Pancreas (tissue), 10 donors: ENCODE results near the gene USP13. TPM values are rescaled to one million over a fixed set of nuclear protein-coding genes. Genes with fewer than 3 reads are reported as not detected.

Experiments used
- ATAC-seq, 4 donors: fragments of 200-7000 bp; cut with Tn5 transposase; one replicate each; pipeline versions ENCODE4 v1.8.0 to v1.9.1; 2020; ENCODE audit warnings: mild to moderate bottlenecking in 4 of 4, moderate library complexity in 4 of 4
- DNase-seq, 6 donors: peaks; one replicate each; pipeline ENCODE4 v3.0.0-alpha.2; 2020
- FAIRE-seq: peaks from 2 replicates; lab custom pipeline; 2012; peaks lifted over from hg19 to GRCh38; lab: Jason Lieb, UNC
- H3K27ac ChIP-seq, 4 donors: fragments of 200-600 bp; sonication (generic); 1 replicate in 3 of 4; 2 replicates in 1 of 4; pipeline versions ENCODE4 v1.5.0 to v1.8.0; 2020
- H3K27me3 ChIP-seq, 4 donors: fragments of 200-600 bp; one replicate each; pipeline ENCODE4 v1.8.0; 2021
- H3K36me3 ChIP-seq, 3 donors: fragments of 200-600 bp; sonication (generic) in 1 of 3; one replicate each; pipeline versions ENCODE4 v1.5.0 to v1.8.0; 2020 to 2021
- H3K4me1 ChIP-seq, 3 donors: fragments of 200-600 bp; one replicate each; pipeline ENCODE4 v1.8.0; 2021
- H3K4me3 ChIP-seq, 4 donors: fragments of 200-600 bp; sonication (generic) in 2 of 4; one replicate each; pipeline versions ENCODE4 v1.5.0 to v1.8.0; 2020 to 2021
- H3K9me3 ChIP-seq, 4 donors: fragments of 200-600 bp; one replicate each; pipeline ENCODE4 v1.8.0; 2021
- WGBS, 2 donors: extraction: QIAGEN DNeasy Blood & Tissue Kit; methylation state at CpG; one replicate each; pipeline ENCODE4 v1.1.7; 2013; 5-methylcytosine and 5-hydroxymethylcytosine counted together
- intact Hi-C, 3 donors: fragments of 100-400 bp; cut with DNase I; formaldehyde crosslinking; loops; one replicate each; pipeline versions ENCODE4 v1.11.1 to v1.14.2; 2022
- polyA plus RNA-seq, 2 donors: library from polyadenylated mRNA; stranded (reverse); fragments of 200-250 nt; gene quantifications; one replicate each; pipeline ENCODE4 v1.2.3, GENCODE V29; 2013
- total RNA-seq, 6 donors: library from RNA; stranded (reverse); fragmentation: NEBNext Ultra II Directional in 4 of 6; extraction: Animal tissue kit (Norgen Biotek cat#: 25700) in 4 of 6; gene quantifications; one replicate each; pipeline versions ENCODE4 v1.2.1 to v1.2.4, GENCODE V29; 2021 to 2023
- TF ChIP-seq, protein P1 (sequence below), 4 donors: fragments of 200-600 bp; sonication (generic) in 3 of 4; IDR thresholded peaks; one replicate each; pipeline versions ENCODE4 v1.5.0 to v1.8.0; 2021; ENCODE audit warnings: antibody characterized with exemption in 4 of 4
- donor health status: healthy with polysubstance abuse.
- donor health status: DM: no; HTN: no; CAD: no; lungs with moderate emphysema.
- donor health status: DM: no; HTN: no; CAD: no.
- donor health status: control.
- donor health status: control.
- donor health status: Bipolar disorder and iron deficiency.
- donor health status: DM: yes; HTN: yes; CAD: no.
- donor health status: DM: no; HTN: no; CAD: no.
- donor health status: DM: no; HTN: no; CAD: no.
- donor health status: DM: yes; HTN: yes; CAD: no.

The USP13 gene
- total and polyA plus RNA-seq, 8 donors: 1.1 to 6.1 (median 4.8) TPM

DNA sequence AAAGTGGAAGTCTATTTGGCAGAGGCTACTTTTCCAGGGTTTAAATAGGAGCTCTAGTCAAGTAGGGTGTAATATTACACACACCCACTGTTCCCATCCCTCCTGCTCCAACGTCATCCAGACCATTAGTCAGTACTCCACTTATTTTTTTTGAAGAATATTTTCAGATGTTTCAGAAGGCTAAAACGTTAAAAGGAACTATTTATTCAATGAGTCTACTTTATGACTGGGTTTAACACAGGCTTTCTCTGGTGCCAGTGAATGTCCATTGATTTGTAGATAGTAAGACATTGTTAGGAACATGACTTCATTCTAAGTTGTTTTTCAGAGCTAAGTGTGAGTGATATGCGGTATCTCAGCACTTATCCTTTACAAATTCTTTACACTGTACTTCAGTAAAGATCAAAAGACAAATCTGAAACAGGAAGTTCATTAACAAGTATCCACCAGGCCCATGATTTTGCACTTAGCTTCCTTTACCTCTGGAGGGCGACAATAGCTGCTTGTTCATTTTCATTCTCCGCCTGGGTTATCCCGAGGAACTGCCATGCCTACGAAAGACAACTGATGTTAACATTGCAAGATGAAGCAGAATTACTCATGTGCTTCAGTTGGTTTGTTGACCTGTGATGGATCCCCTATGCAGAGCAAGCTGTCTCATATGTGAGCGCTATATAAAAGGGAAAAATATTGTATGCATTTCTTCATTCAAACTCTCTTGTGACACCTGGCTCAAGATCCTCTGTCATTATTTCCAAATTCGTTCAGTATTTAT, 158.7 kb downstream of the USP13 start:
- no peak for FAIRE-seq
- H3K9me3 ChIP-seq: no peaks in the 10 kb centered on the region
- H3K36me3 ChIP-seq: no peaks in the 10 kb centered on the region
- H3K27ac ChIP-seq: peak overlapping the region in 1 of 4 donors; percentile 30
- TF ChIP-seq, protein P1, sequence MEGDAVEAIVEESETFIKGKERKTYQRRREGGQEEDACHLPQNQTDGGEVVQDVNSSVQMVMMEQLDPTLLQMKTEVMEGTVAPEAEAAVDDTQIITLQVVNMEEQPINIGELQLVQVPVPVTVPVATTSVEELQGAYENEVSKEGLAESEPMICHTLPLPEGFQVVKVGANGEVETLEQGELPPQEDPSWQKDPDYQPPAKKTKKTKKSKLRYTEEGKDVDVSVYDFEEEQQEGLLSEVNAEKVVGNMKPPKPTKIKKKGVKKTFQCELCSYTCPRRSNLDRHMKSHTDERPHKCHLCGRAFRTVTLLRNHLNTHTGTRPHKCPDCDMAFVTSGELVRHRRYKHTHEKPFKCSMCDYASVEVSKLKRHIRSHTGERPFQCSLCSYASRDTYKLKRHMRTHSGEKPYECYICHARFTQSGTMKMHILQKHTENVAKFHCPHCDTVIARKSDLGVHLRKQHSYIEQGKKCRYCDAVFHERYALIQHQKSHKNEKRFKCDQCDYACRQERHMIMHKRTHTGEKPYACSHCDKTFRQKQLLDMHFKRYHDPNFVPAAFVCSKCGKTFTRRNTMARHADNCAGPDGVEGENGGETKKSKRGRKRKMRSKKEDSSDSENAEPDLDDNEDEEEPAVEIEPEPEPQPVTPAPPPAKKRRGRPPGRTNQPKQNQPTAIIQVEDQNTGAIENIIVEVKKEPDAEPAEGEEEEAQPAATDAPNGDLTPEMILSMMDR (IDR thresholded peaks at IDR 0.05): peak in 3 of 4 donors; percentile 36 to 58 (median 47)
- DNase-seq: peak in 3 of 6 donors; percentile 41 to 65 (median 49)
- WGBS, 2 donors: 19 to 22% methylated on average over 9 of the region's 9 CpGs
- H3K27me3 ChIP-seq: no peaks in the 10 kb centered on the region
- peak; percentile 92 to 99 (median 95) for ATAC-seq
- no peaks in the 10 kb centered on the region for H3K4me1 ChIP-seq
- intact Hi-C loops: no loop called here
- H3K4me3 ChIP-seq: no peak overlapping the region

DNA sequence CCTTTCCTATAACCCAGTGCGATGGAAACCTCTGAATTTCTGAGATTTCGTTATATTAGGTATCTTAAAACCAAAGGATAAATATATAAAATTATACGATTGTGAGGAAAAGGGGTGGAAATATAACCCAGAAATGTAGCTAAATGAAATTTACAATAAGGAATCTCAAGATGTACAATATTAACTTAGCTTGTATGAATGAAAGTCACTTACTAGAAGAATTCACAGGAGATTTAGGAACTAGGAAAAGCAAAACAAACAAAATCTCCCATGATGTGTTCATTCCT, 159.2 kb downstream of the USP13 start:
- Histone ChIP-seq H3K4me3 (no peak overlapping the region), H3K27me3 (no peaks in the 10 kb centered on the region), H3K9me3 (no peaks in the 10 kb centered on the region), H3K27ac (no peak overlapping the region), H3K36me3 (no peaks in the 10 kb centered on the region), H3K4me1 (no peaks in the 10 kb centered on the region)
- FAIRE-seq (no peak), ATAC-seq (no peak), DNase-seq (no peak)
- TF ChIP-seq, protein P1 (IDR thresholded peaks at IDR 0.05): no peak
- intact Hi-C loops: no loop called here
- WGBS, 2 donors: 60 to 66% methylated on average over 3 of the region's 3 CpGs

DNA sequence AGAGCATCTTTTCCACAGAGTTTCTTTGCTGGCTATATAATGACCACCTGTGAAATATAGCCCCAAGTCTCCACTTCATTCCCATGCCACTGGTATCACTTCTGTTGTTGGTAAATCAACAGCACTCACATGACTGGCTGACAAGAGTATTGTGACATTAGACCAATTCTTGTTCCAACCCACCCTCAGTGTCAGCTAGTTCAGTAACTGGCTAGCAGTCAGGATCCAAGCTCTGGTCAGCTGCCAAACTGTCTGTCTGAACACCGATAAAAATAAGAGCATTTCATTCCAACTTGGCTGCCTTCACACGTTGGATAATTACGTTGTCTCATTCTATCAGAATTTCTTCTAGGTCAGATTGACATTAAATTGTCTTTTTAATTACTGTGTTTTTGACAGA, 166.5 kb downstream of the USP13 start:
- ATAC-seq (peak in 1 of 4 donors; percentile 44), DNase-seq (peak in 1 of 6 donors; percentile 23), FAIRE-seq (no peak)
- Histone ChIP-seq H3K36me3 (no peaks in the 10 kb centered on the region), H3K4me3 (no peak overlapping the region), H3K4me1 (no peaks in the 10 kb centered on the region), H3K27ac (no peak overlapping the region), H3K9me3 (no peaks in the 10 kb centered on the region), H3K27me3 (no peaks in the 10 kb centered on the region)
- 12 to 18% methylated on average over 3 of the region's 3 CpGs for WGBS, 2 donors
- TF ChIP-seq, protein P1 (IDR thresholded peaks at IDR 0.05): no peak
- intact Hi-C loops: no loop called here

DNA sequence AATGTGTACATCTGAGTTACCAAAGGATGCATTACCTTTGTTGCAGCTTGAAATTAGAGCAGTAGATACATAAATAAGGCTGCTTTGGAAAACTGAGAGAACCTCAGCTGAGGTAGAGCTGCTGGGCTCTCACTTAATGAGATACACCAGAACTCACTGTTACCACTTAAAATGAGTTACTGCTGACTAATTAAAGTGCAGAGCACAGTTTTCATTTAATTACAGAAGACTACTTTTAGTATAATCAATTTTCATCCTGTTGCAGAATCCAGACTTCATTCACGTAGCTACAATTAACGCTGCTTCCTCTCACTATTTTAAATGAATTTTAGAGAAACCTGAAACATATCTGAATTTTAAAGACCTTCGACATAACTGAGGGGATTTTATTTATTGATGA, 169.5 kb downstream of the USP13 start:
- FAIRE-seq (no peak), DNase-seq (no peak), ATAC-seq (no peak)
- TF ChIP-seq, protein P1 (IDR thresholded peaks at IDR 0.05): no peak
- no peak overlapping the region for H3K4me3 ChIP-seq
- no peaks in the 10 kb centered on the region for H3K9me3 ChIP-seq
- H3K27ac ChIP-seq: no peak overlapping the region
- H3K36me3 ChIP-seq: no peaks in the 10 kb centered on the region
- peaks cover 0 to 3% (median 0%) of the 10 kb centered on the region in 3 donors for H3K4me1 ChIP-seq
- H3K27me3 ChIP-seq: no peaks in the 10 kb centered on the region
- intact Hi-C loops: no loop called here
- 91 to 95% methylated on average over 3 of the region's 3 CpGs for WGBS, 2 donors
